B cell (primary cell): ENCODE results near the gene IPO13.

ENCODE experiments used
- CTCF ChIP-seq: fragments of 200-600 bp; IDR thresholded peaks from one replicate; pipeline ENCODE4 v1.8.0; 2022; ENCODE audit warnings: antibody characterized with exemption, mild to moderate bottlenecking
- EZH2 ChIP-seq: IDR thresholded peaks from 2 replicates; pipeline ENCODE4 v1.6.1; 2012; ENCODE audit warnings: borderline replicate concordance, low read depth, mild to moderate bottlenecking, moderate library complexity, low read length; ENCODE audit not compliant: insufficient read depth, poor library complexity, severe bottlenecking

GRCh38 chr1:43957407-43958040, 10.8 kb downstream of the IPO13 start:
- TF ChIP-seq CTCF (no peak), EZH2 (no peak)
